ENCODE results near the gene KCNC4.

The KCNC4 gene

DNA sequence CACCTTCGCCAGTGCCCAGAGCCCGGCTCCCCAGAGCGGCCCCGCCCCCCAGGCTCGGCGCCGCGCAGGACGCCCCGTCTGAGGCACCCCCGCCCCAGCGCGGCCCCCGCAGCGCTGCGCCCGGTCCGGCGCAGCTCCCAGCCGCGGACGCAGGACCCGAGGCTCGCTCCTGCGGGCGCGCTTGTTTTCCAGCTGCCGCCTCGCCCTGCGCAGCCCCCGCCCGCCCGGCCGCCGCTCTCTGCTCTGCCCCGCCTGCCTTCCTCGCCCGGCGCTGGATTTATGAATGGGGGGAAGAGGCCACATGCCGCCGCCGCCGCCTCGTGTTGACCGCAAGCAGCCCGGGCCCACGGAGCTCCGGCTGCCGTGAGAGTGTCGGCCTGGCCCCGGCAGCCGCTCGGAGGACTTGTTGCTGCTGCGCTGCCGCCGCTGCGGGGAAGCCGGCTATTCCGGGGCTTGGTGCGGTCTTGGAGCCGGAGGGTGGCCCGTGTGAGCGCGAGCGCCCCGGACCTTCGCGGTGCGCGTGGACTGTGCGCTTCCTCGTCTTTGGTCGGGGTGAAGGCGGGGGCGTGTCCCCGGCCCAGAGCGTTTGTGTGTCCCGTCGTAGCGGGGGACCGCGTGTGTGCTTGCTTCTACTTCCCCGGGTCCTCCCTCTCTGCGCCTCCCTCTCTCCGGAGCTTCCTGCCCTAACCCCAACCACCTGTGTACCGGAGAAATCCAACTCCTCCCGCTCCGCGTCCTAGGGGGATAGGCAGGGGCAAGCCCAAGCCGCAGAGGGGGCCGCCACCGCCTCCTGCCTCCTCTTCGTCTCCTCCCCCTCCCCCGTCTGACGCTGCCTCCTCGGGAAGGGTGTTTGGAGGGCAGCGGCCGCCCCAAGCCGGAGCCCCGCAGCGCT, 736 bp downstream of the KCNC4 start:
- Histone ChIP-seq H3K36me3 (ENCODE audit: insufficient read depth, low read length) (no peaks in the 10 kb centered on the region), H3K4me3 (ENCODE audit: low read length) (peak overlapping the region; percentile 44), H3K9me3 (ENCODE audit: low read length) (no peaks in the 10 kb centered on the region), H3K4me1 (ENCODE audit: insufficient read depth, low read length) (peaks cover 13% of the 10 kb centered on the region), H2AFZ (ENCODE audit: low read depth, low read length) (peak overlapping the region; percentile 81), H3K27me3 (ENCODE audit: insufficient read depth, low read length) (peaks cover 50% of the 10 kb centered on the region)

DNA sequence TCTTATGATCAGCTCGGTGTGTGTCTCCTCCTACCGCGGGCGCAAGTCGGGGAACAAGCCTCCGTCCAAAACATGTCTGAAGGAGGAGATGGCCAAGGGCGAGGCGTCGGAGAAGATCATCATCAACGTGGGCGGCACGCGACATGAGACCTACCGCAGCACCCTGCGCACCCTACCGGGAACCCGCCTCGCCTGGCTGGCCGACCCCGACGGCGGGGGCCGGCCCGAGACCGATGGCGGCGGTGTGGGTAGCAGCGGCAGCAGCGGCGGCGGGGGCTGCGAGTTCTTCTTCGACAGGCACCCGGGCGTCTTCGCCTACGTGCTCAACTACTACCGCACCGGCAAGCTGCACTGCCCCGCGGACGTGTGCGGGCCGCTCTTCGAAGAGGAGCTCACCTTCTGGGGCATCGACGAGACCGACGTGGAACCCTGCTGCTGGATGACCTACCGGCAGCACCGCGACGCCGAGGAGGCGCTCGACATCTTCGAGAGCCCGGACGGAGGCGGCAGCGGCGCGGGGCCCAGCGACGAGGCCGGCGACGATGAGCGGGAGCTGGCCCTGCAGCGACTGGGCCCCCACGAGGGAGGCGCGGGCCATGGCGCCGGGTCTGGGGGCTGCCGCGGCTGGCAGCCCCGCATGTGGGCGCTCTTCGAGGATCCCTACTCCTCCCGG, 1.5 kb downstream of the KCNC4 start:
- H3K27me3 ChIP-seq (ENCODE audit: insufficient read depth, low read length) = peaks cover 46% of the 10 kb centered on the region
- H2AFZ ChIP-seq (ENCODE audit: low read depth, low read length) = peak overlapping the region; percentile 81
- H3K9me3 ChIP-seq (ENCODE audit: low read length) = no peaks in the 10 kb centered on the region
- peaks cover 13% of the 10 kb centered on the region for H3K4me1 ChIP-seq (ENCODE audit: insufficient read depth, low read length)
- H3K36me3 ChIP-seq (ENCODE audit: insufficient read depth, low read length) = no peaks in the 10 kb centered on the region
- peak overlapping the region; percentile 44 for H3K4me3 ChIP-seq (ENCODE audit: low read length)

DNA sequence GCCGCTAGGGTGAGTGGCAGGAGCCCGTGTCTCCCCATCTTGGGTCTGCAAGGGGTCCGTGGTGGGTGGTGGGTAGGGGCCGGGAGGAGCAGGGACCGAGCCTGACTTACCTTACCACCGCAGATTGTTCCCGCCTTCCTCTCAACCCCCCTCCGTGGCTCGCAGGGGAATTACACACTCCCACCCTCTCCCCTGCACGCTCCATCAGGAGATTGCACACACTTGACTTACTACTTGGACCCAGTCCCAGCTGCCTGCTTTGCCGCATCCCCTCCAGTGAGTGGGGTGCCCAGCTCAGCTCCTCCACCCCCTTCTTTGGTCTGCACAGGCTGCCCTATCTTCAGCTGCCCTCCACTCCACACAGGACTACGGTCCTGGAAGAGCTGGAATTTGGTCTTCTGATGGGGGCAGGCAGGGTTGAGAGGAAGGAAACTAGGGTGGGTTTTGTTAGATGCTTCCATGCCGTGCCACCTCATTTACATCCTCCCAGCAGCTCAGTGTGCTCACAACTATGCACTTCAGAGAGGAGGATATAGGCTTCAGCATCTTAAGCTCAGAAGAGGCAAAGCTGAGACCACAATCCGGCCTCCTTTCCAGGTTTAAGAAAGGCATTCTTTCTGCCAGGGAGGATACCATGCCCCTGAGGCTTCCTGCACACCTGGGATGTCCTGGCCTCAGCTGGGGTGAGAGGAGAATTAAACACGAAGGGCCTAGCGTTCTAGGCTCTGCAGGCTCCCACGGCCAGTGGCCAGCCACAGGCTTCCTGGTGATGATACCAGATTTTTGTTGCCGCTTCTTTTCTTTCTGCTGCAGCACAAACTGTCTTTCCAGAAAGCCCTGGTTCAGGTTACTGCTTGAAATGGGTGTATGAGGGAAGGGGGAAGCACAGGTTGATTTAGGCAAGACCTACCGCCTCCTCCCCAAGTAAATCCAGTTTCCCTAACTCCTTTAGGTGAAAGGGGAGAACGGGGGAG, 2.3 kb downstream of the KCNC4 start:
- Histone ChIP-seq H3K9me3 (ENCODE audit: low read length) (no peaks in the 10 kb centered on the region), H3K36me3 (ENCODE audit: insufficient read depth, low read length) (no peaks in the 10 kb centered on the region), H3K27me3 (ENCODE audit: insufficient read depth, low read length) (peaks cover 48% of the 10 kb centered on the region), H3K4me1 (ENCODE audit: insufficient read depth, low read length) (peaks cover 13% of the 10 kb centered on the region), H2AFZ (ENCODE audit: low read depth, low read length) (no peak overlapping the region), H3K4me3 (ENCODE audit: low read length) (no peak overlapping the region)

DNA sequence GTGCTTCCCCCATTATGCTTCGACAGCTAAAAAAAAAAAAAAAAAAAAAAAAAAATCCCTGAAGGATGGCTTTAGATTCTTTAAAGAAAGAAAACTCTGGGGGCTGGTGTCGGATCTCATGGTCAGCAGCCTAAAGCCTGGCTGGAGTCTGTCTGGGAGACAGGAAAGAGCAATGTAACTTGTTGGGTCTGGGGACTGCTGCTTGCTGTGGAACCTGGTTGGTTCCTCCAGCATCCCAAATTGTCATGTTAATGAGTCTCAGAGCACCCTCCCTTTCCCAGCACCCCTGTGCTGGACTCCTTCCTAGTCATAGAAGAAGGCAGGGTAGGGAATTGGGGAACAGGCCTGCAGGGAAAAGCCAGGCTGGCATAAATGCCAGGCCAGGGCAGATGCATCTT, 3.0 kb downstream of the KCNC4 start:
- no peaks in the 10 kb centered on the region for H3K36me3 ChIP-seq (ENCODE audit: insufficient read depth, low read length)
- no peak overlapping the region for H2AFZ ChIP-seq (ENCODE audit: low read depth, low read length)
- H3K27me3 ChIP-seq (ENCODE audit: insufficient read depth, low read length) = peaks cover 48% of the 10 kb centered on the region
- H3K9me3 ChIP-seq (ENCODE audit: low read length) = no peaks in the 10 kb centered on the region
- H3K4me3 ChIP-seq (ENCODE audit: low read length) = no peak overlapping the region
- H3K4me1 ChIP-seq (ENCODE audit: insufficient read depth, low read length) = peaks cover 13% of the 10 kb centered on the region

DNA sequence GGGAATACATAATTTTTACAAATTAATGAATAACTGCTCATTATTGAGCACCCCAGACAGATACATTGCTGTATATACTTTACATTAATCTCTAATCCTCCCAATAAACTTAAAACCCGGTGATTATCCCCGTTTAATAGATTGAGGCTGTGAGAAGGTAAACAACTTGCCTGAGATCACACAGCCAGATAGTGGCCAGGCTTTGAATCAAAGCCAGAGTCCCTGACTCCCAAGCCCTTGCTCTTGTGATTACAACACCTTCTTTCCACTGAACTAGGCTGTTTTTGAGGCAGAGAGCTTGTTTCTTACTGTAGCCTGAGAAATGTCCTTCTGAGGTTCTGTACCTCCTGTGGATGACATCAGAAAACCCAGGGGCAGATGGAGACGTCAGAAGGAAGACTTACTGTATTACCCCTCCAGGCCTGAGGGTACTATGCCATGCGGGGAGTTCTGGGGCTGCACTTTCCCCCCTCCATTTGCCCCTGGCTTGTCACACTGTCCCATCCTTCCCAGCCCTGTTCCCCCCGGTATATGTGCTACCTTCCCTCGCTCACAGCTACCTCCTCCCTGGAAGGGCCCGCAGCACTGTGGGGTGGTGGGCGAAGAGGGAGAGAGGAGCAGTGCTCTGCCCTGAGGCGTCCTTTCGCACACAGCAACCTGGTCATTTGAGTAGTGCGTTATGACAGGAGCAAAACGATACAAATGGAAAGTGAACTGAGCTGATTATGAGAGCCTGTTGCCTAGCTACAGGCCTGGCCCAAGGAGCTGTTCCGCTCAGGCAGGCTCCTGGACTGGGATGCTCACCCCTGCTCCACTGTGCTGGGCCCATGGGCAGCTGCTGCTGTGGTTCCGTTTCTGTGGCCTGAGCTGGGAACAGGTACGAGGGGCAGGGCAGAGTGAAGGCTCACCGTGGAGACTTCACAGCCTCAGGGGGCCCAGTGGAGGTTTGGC, 4.6 kb downstream of the KCNC4 start:
- no peaks in the 10 kb centered on the region for H3K36me3 ChIP-seq (ENCODE audit: insufficient read depth, low read length)
- peaks cover 41% of the 10 kb centered on the region for H3K27me3 ChIP-seq (ENCODE audit: insufficient read depth, low read length)
- H2AFZ ChIP-seq (ENCODE audit: low read depth, low read length) = no peak overlapping the region
- no peak overlapping the region for H3K4me3 ChIP-seq (ENCODE audit: low read length)
- H3K9me3 ChIP-seq (ENCODE audit: low read length) = no peaks in the 10 kb centered on the region
- peaks cover 10% of the 10 kb centered on the region for H3K4me1 ChIP-seq (ENCODE audit: insufficient read depth, low read length)

DNA sequence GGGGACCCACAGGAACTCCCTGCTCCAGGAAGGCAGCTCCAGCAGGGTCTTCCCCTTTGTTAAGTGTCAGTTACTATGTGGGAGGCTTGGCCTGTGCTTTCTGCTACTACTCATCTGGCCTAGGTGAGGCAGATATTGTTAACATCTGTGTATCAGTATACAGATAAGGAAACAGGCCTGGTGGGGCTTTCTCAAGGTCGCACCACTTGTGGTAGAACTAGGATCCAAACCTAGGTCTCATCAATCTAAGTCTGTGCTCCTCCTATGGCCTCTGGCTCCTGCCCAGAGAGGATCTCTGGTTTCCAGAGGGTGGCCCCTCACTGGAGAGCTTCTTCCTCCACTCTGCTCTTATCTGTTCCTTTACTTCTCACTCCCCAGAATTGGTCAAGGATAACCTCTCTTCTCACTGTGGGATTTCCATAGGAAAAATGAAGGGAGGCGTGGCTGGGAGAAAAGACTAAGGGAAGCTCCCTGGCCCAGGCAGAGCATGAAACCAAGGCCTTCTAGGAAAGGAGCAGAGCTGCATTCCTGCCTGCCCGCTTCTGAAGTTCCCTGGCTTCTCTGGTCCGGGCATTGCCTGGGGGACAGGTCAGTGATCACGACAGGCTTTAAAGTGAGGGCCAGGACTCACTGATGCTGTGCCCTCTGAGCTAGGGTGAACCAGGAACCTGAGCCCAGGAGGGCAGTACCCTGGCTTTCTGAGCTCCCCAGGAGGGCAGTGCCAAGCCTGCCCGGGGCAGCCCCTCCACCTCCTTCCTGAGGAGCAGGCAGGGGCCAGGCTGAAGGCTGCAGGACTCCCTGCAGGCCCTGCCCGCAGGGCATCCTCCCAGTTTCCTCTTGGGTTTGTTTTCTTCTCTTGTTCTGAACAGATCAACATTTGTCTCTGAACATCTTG, 5.8 kb downstream of the KCNC4 start:
- H2AFZ ChIP-seq (ENCODE audit: low read depth, low read length) = no peak overlapping the region
- H3K36me3 ChIP-seq (ENCODE audit: insufficient read depth, low read length) = no peaks in the 10 kb centered on the region
- H3K9me3 ChIP-seq (ENCODE audit: low read length) = no peaks in the 10 kb centered on the region
- H3K4me3 ChIP-seq (ENCODE audit: low read length) = no peak overlapping the region
- peaks cover 43% of the 10 kb centered on the region for H3K27me3 ChIP-seq (ENCODE audit: insufficient read depth, low read length)
- H3K4me1 ChIP-seq (ENCODE audit: insufficient read depth, low read length) = peaks cover 9% of the 10 kb centered on the region

DNA sequence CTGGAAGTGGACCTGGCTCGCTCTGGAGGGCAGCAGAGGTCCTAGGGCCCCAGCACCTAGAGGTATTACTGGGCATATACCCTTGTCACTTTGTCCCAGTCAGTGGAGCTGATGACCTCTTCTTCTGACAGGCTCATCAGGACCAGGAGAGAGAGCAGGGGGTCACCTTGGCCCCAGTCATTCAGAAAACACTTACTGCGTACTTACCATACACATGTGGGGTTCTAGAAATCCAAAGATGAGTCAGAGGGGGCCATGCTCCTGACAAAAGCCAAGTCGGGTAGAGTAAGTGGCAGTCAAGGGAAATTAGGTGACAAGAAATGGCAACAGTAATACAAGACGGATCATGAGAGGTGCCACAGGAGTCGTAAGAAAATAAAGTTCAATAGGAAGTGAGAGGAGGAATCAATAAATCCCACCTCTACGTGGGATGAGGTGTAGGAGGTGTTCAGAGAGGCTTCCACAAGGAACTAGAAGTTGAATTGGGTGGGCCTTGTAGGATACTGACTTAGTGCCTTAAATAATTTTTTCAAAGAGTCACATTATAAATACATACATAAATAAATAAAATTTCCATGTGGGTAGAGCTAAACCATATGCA, 6.8 kb downstream of the KCNC4 start:
- Histone ChIP-seq H3K4me3 (ENCODE audit: low read length) (no peak overlapping the region), H2AFZ (ENCODE audit: low read depth, low read length) (no peak overlapping the region), H3K9me3 (ENCODE audit: low read length) (no peaks in the 10 kb centered on the region), H3K36me3 (ENCODE audit: insufficient read depth, low read length) (no peaks in the 10 kb centered on the region), H3K27me3 (ENCODE audit: insufficient read depth, low read length) (peaks cover 32% of the 10 kb centered on the region), H3K4me1 (ENCODE audit: insufficient read depth, low read length) (peaks cover 5% of the 10 kb centered on the region)

DNA sequence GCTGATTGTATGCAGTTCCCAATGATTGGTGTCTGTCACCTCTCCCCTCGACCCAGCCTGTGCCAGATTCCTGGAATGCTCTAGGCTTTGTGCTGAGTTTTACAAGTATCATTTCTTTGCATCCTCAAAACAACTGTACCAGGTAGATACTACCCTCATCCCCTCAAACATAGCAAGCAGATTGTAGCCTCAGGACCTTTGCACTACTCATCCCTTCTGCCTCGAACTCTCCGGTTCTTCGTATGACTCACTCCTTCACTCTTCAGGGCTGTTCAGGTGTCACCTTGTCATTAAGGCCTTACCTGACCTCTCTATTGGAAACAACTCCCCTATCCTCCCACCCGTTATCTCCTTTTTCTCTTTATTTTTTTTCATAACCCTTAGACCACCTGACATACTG, 8.0 kb downstream of the KCNC4 start:
- H3K27me3 ChIP-seq (ENCODE audit: insufficient read depth, low read length) = peaks cover 20% of the 10 kb centered on the region
- no peaks in the 10 kb centered on the region for H3K36me3 ChIP-seq (ENCODE audit: insufficient read depth, low read length)
- peaks cover 3% of the 10 kb centered on the region for H3K4me1 ChIP-seq (ENCODE audit: insufficient read depth, low read length)
- H3K9me3 ChIP-seq (ENCODE audit: low read length) = no peaks in the 10 kb centered on the region
- no peak overlapping the region for H3K4me3 ChIP-seq (ENCODE audit: low read length)
- H2AFZ ChIP-seq (ENCODE audit: low read depth, low read length) = no peak overlapping the region

DNA sequence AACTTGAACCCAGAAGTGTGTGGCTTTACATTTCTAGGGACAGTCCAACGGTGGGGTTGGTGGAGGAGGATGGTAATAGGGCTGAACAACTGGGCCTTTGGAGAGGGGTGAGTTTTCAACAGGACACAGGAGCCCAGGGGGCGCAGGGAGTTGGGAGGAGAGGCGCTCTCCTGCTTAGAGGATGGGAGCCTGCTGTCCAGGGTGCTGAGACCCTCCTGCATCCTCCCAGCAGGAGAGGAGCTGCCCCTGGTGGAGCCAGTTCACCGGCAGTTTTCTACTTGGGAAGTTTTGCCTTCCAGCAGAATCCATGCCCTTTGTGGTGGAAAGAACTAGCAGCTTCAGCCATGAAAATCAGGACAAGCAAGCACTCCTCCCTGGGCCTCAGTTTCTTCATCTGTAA, 8.6 kb downstream of the KCNC4 start:
- H2AFZ ChIP-seq (ENCODE audit: low read depth, low read length) = no peak overlapping the region
- no peaks in the 10 kb centered on the region for H3K9me3 ChIP-seq (ENCODE audit: low read length)
- H3K27me3 ChIP-seq (ENCODE audit: insufficient read depth, low read length) = peaks cover 14% of the 10 kb centered on the region
- H3K4me3 ChIP-seq (ENCODE audit: low read length) = no peak overlapping the region
- H3K4me1 ChIP-seq (ENCODE audit: insufficient read depth, low read length) = no peaks in the 10 kb centered on the region
- no peaks in the 10 kb centered on the region for H3K36me3 ChIP-seq (ENCODE audit: insufficient read depth, low read length)

DNA sequence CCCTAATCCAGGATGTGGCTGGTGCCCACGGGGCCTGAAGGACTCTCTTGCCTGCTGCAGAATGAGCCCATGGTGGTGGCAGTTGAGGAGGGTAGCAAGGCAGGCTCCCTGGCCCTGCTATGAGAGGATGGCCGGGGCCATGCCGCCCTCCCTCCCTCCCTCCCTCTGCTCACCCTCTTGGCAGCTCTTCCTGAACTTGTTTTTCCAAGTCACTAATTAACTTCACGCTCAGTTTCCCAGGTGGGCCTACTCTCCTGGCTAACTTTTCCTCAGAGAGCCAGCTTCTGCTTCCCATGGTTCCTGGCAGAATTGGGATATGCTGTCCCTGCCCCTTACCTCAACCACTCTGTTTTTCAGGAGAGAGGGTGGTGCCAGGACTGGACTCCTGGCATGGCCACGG, 10.2 kb downstream of the KCNC4 start:
- H3K4me1 ChIP-seq (ENCODE audit: insufficient read depth, low read length) = no peaks in the 10 kb centered on the region
- H3K4me3 ChIP-seq (ENCODE audit: low read length) = no peak overlapping the region
- H3K9me3 ChIP-seq (ENCODE audit: low read length) = no peaks in the 10 kb centered on the region

DNA sequence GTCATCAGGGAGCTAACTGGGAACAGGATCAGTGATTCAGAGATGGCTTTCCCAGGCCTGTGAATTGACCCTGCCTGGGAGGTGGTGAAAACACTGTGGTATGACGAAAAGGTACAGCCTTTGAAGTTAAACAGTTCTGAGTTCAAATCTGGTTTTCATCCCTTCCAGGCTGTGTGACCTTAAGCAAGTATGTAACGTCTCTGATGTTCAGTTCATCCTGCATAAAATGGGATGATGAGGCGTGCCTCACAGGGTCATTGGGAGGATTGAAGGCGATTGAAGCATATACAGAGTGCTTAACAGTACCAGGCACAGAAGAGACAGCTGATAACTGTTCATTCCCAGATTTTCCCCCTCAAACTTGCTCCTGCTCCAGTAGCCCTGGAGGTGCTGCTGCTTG, 11.0 kb downstream of the KCNC4 start:
- Histone ChIP-seq H3K9me3 (ENCODE audit: low read length) (no peaks in the 10 kb centered on the region), H3K36me3 (ENCODE audit: insufficient read depth, low read length) (no peaks in the 10 kb centered on the region), H2AFZ (ENCODE audit: low read depth, low read length) (no peak overlapping the region), H3K4me1 (ENCODE audit: insufficient read depth, low read length) (no peaks in the 10 kb centered on the region), H3K27me3 (ENCODE audit: insufficient read depth, low read length) (peaks cover 4% of the 10 kb centered on the region), H3K4me3 (ENCODE audit: low read length) (no peak overlapping the region)

More for the DNA sequence above, 10.2 kb downstream of the KCNC4 start:
- Histone ChIP-seq H2AFZ (ENCODE audit: low read depth, low read length) (no peak overlapping the region), H3K27me3 (ENCODE audit: insufficient read depth, low read length) (peaks cover 4% of the 10 kb centered on the region), H3K36me3 (ENCODE audit: insufficient read depth, low read length) (no peaks in the 10 kb centered on the region)

Measured in neuron (in vitro differentiated cells).